Measurements from ENCODE around the gene FOSL2.
A peak's percentile ranks its signal among the peaks of the same experiment; 100 is the strongest.

The FOSL2 gene

DNA sequence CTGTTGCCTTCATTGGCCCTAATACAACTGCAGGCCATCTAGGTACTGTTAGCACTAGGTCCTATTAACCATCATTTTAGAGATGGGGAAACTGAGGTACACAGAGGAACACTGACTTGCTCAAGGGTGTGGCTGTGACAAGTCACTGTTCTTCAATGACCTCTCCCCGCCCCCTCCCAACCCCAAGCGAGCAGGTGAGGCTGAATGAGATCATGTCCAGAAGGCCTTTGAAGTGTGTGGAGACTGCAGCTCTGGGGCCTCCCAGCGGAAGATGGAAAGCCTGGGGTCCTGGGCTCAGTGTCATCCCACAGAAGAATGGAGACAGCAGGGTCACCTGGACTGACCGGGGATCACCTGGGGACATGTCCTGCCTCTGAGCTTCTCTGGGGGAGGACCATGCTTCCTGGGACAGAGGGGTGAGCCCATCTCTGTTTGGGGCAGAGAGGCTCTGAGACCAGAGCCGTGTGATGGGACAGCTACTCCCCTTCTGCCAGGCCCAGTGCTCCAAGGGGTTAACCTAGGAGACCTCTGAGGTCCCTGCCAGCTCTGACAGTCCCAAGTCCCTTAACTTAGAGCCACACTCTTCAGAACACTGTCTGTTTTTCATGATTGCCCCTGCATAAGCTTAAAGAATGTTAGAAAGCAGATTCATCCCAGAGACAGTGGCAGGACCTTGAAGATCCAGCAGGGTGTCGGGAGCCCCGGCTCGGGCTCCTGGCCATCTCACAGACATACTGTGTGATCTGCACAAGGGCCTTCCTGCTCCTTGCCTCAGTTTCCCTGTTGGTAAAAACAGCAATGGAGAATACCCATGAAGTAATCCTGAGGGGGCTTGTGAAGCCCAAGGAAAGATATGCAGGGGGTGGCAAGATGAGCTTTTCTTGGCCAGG lies 16.7 kb upstream of the FOSL2 start:
- no peak for DNase-seq (ENCODE audit: low read depth)

- DNase-seq (ENCODE audit: low read depth) = no peak
Measured at GRCh38 chr2:28377195-28377816, 15.4 kb upstream of the FOSL2 start.

GRCh38 chr2:28377984-28378678 lies 14.5 kb upstream of the FOSL2 start:
- no peak for DNase-seq (ENCODE audit: low read depth)

DNA sequence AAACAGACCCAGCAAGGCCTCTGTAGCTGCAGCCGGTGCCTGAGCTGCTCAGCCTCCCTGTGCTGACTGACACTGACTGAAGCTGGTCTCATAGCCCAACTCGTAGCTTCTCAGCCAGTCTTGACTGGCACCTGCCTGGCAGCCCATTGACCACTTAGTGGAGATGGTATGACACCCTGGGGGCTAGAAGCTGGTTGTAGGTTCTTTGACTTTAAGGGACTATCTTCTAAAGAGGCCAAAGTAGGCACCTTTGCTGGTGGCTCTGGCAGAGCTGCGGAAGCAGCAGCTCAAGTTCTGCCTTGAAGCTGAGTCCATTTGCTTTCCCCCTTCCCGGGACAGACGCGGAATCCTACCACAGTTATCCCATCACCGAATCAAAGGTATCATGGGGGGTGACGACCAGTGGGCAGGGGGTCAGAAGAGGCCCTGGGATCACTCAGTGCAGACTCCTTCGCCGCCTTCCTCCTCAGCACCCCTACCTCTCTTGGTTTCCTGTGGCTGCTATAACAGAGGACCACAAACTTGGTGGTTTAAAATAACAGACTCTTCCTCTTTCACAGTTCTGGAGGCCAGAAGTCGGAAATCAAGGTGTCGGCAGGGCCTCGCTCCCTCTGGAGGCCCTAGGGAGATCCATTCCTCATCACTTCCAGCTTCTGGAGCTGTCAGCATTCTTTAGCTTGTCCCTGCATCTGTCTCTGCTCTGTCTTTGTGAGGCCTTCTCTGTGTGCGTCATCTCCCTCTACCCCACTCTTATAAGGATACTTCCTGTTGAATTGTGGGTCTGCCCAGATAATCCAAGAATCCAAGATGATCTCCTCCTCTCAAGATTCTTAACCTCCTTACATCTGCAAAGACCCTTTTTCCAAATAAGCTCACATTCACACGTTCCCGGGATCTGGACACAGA lies 13.7 kb upstream of the FOSL2 start:
- DNase-seq (ENCODE audit: low read depth) = no peak

- DNase-seq (ENCODE audit: low read depth) = no peak
Measured at GRCh38 chr2:28380219-28380618, 12.4 kb upstream of the FOSL2 start.

DNA sequence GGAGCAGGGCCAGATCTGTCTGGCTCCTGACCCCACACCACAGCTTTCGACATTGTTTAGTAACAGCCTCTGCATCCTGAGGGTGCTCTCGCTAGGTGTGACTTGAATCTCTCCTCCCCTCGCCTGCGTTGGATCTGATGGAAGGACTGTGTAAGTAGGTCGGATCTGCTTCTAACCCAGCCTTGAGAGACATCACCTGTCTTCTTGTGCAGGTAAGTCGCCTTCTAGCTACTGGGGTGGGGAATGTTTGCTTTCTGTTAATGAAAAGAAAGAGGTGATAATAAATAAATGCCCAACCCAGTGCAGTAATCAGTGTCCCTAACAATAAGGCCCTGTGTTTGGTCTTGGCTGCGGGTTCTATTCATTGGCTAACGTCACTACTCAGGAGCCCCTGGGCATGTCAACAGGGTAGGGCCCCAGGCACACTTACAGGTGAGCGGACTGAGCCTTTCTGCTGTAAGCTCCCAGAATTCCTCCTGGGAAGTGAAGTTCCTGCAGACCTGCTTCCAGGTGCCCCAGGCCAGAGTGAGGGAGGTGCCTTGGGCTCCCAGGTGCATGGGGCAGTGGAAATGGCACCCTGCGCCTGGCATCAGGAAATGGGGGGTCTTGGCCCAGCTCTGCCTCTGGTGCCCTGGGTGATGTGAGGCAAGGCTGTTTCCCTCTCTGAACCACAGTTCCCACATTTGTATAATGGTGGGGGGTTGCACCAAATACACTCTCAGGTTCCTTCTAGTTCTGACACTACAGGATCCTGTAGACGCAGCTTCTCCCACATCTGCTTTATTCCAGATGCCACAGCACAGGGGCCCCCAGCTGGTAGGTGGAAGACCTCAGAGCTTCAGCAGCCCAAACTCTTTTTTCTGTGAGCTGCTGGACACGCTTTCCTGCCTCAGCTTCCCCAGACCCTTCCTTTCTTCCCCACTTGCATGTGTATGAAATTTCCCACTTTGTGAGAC lies 11.2 kb upstream of the FOSL2 start:
- DNase-seq (ENCODE audit: low read depth) = no peak

DNA sequence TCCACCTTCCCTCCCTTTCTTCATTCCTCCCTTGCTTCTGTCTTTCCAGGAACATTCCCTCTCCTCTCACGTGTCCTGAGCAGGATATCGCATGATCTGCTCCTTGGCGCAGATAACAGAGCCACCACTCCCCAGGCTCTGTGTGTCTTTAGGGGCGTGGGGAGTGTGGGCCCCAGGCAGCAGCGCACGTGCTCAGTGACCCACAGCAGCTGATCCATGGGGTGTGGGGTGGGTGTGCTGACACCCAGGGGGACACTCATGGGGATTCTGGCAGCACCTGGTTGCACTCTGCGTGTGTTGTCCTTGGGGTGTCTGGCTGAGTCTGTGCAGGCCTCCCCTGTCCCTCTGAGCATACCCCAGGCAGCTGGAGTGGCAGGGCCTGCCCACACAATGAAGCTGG lies 9.9 kb upstream of the FOSL2 start:
- DNase-seq (ENCODE audit: low read depth) = no peak

- peak; percentile 72 for DNase-seq (ENCODE audit: low read depth)
Measured at GRCh38 chr2:28387082-28387960, 5.3 kb upstream of the FOSL2 start.

DNA sequence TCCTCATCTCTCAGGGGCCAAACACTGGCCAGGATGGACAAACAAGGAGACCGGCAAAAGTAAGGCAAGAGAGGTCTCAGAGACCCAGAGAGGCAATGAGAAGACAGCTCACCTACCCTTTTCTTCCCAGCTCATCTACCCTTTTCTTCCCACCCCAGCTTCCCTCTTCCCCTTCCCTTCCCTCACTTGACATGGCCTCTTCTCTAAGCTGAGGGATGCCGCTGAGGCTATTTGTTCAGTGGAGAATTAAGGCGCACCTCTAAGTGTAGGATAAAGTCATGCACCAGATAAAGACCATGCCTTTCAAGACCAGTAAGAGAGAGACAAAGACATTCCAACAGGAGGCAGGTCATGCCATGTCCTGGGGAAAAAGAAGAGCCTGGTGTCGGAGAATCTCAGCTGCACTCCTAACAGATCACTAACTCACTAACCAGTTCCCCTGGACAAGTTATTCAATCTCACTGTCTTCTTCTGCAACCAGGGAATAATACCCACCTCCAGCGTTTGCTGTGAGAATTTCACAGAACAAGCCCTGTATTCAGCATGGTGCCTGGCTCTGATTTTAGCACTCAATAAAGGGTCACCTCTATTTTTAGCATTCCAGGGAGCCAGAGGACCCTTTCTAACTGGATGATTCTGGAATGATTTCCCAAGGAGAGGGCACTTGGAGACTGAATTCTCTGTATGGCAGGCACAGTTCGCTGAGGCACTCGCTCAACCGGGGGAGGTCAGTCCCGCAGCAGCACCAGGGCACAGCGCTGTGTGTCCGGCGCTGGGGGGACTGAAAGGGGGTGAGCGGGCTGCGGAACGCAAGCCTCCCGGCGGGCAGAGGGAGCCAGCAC lies 3.0 kb upstream of the FOSL2 start:
- DNase-seq (ENCODE audit: low read depth) = peak; percentile 33

GRCh38 chr2:28390241-28390745 lies 2.4 kb upstream of the FOSL2 start:
- DNase-seq (ENCODE audit: low read depth) = peak; percentile 91

GRCh38 chr2:28390746-28391563 lies 1.7 kb upstream of the FOSL2 start:
- peak; percentile 76 for DNase-seq (ENCODE audit: low read depth)

- peak; percentile 87 for DNase-seq (ENCODE audit: low read depth)
Measured at GRCh38 chr2:28391564-28392296, 928 bp upstream of the FOSL2 start.

- peak; percentile 70 for DNase-seq (ENCODE audit: low read depth)
Measured at GRCh38 chr2:28393114-28393836, 617 bp downstream of the FOSL2 start.

GRCh38 chr2:28394331-28394877 lies 1.7 kb downstream of the FOSL2 start:
- peak; percentile 68 for DNase-seq (ENCODE audit: low read depth)

- no peak for DNase-seq (ENCODE audit: low read depth)
Measured at GRCh38 chr2:28394997-28395333, 2.3 kb downstream of the FOSL2 start.

Data from ELR (cell line).